ENCODE measurements around the gene C16orf74.
A peak's percentile ranks its signal among the peaks of the same experiment; 100 is the strongest.

Gene C16orf74

GRCh38 chr16:85689285-85689949, 61.5 kb downstream of the C16orf74 start:
- no peak for DNase-seq

GRCh38 chr16:85688586-85689284, 62.2 kb downstream of the C16orf74 start, which contains the start of gene GINS2:
Gene GINS2, minus strand, starts transcription at chr16:85688954. Its CDS starts 56 bp downstream, at chr16:85688898.
- peak; percentile 93 for DNase-seq

- no peak for DNase-seq
These were observed 63.0 kb downstream of the C16orf74 start for GRCh38 chr16:85687651-85688471.

- no peak for DNase-seq
These were observed 63.8 kb downstream of the C16orf74 start for GRCh38 chr16:85686912-85687591.

- no peak for DNase-seq
These were observed 65.6 kb downstream of the C16orf74 start for GRCh38 chr16:85685251-85685650.

GRCh38 chr16:85683363-85683762, 67.5 kb downstream of the C16orf74 start:
- DNase-seq, result no peak

- no peak for DNase-seq
These were observed 68.4 kb downstream of the C16orf74 start for GRCh38 chr16:85682516-85682915.

- no peak for DNase-seq
These were observed 69.6 kb downstream of the C16orf74 start for GRCh38 chr16:85681255-85681654.

- DNase-seq, result no peak
These were observed 70.4 kb downstream of the C16orf74 start for GRCh38 chr16:85680352-85680944.

- no peak for DNase-seq
These were observed 71.0 kb downstream of the C16orf74 start for GRCh38 chr16:85679870-85680269.

- DNase-seq, result no peak
These were observed 72.1 kb downstream of the C16orf74 start for GRCh38 chr16:85678821-85679220.

GRCh38 chr16:85678016-85678415, 72.9 kb downstream of the C16orf74 start:
- DNase-seq, result no peak

GRCh38 chr16:85677383-85677967, 73.4 kb downstream of the C16orf74 start:
- no peak for DNase-seq

GRCh38 chr16:85676466-85676865, 74.4 kb downstream of the C16orf74 start:
- DNase-seq, result no peak

- DNase-seq, result no peak
These were observed 75.5 kb downstream of the C16orf74 start for GRCh38 chr16:85675251-85675874.

- no peak for DNase-seq
These were observed 76.1 kb downstream of the C16orf74 start for GRCh38 chr16:85674828-85675227.

GRCh38 chr16:85674418-85674755, 76.5 kb downstream of the C16orf74 start:
- DNase-seq, result no peak

- no peak for DNase-seq
These were observed 77.1 kb downstream of the C16orf74 start for GRCh38 chr16:85673529-85674417.

- DNase-seq, result no peak
These were observed 80.1 kb downstream of the C16orf74 start for GRCh38 chr16:85670840-85671239.

GRCh38 chr16:85668676-85669424, 82.0 kb downstream of the C16orf74 start:
- no peak for DNase-seq
